HG03520 (cell line): Measurements from ENCODE around the gene LYL1.

Experiments
- ATAC-seq: cut with Tn5 transposase; IDR thresholded peaks from one replicate; pipeline ENCODE4 v1.9.1; 2021; ENCODE audit warnings: mild to moderate bottlenecking, moderate library complexity; ENCODE audit not compliant: unreplicated experiment

The LYL1 gene

DNA sequence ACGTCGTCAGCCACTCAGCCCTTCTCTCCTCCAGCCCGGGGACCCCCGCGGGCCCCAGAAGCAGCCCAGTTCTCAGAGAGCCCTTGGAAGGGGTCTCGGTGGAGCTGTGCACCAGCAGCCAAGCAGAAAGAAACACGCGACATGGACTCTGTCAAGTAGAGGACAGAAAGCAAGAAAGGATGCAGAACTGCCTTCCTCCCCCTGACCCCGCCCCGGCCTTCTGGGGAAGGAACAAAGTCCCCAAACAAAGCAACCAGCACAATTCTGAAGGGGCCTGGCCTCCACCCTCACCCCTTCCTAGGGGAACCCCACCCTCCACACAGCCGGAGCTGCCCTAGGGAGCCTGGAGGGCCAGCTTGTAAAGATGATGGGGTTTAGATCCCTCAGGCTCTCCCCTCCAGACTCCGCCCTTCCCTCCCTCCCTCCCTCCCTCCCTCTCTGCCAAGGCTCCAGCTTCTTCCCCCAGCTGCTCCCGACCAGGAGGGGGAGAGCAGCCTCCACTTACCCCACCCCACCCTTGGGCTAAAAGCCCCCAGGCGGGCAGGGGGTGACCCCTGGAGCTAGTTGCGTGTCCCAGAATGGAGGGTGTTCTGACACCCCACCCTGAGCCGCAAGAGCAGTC is 7.8 kb downstream of the LYL1 start:
- no peak for ATAC-seq

DNA sequence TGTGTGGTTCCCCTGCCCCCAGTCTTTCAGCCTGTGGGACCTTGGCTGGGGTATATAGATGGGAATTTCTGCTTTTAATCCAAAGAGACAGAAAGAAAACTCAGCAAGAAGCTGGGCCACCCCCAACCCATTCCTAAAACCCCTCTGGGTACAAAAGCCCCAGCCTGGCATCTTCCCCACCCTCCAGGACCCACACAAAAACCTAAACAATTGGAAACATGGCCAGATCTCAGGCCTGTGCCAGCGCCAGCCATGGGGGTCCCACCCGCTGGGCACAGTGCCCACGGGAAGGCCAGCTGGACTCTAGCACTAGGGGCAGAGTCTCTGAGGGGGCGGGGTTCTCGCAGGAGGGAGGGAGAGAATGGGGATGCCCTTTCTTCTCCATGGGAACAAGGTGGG is 8.6 kb downstream of the LYL1 start:
- ATAC-seq = no peak

DNA sequence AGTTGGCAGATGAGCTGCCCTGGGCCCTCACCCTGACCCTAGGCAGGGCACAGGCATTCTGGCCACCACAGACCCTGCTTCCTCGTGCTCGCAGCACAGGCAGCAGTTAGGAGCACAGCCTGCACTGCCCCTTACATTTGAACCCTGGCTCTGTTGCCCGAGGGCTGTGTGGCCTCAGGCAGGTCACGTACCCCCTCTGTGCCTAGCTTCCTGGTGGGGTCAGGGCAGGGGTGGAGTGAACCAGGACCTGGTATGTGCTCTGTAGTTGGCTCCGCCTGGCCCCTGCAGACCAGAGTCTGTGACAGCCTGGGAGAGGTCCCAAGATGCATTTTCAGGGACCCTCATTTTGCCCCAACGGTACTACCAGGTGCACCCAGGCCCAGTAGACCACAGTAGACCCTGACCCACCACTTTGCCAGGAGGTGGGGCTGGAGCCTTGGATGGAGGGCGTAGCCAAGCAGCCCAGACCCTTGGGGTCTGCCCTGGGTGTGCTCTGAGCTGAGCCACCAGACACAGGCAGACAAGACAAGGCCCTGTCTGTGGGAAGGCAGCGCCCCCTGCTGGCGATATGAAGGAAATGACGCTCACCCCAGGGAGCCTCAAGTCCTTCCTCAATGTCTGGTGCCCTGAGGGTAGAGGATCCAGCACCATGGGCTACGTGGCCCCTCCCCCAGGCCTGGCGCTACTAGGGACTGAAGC is 9.1 kb downstream of the LYL1 start:
- ATAC-seq = no peak

DNA sequence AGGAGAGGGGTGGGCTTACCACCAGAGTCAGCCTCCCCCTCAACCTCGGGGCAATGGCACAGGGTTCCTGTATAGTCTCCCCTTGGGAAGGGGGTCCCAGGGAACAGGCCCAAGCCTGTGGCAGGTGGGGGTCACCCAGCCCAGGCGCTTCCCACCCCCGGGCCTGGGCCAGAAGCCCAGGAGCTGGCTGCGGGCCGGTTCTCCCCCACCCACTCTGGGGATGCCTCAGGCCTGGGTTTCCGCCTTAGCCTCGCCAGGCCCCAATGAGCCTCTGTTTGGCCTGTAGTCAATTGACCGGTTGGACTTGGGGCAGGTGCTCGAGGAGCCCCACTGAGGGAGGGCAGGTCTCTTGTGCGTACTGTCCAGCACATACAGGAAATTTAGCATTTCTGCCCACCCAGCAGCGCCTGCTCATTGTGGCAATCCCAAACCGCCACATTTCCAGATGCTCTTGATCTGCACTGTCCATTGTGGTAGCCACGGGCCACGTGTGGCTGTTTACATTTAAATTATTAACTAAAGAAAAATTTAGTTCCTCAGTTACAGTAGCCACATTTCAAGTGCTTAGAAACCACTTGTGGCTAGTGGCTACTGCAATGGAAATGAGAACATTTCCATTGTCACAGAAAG is 9.9 kb downstream of the LYL1 start:
- no peak for ATAC-seq

DNA sequence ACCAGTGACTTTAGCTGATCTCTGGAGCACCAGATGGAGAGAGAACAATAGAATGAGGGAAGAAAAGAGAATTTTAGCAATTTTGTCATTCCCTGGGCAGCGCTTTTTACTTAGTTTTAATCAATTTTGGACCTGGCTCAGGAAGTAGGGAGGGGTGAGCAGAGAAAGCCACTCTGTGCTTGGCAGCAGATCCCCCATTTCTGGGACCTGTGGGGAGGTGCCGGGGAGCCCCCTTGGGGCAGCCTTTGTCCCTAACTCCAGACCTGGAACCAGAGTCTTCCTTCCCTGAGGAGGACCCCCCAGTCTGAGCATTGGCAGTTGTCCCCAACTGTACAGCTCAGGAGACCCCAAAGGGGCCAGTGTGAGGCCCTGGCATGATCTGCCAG is 10.5 kb downstream of the LYL1 start:
- no peak for ATAC-seq

DNA sequence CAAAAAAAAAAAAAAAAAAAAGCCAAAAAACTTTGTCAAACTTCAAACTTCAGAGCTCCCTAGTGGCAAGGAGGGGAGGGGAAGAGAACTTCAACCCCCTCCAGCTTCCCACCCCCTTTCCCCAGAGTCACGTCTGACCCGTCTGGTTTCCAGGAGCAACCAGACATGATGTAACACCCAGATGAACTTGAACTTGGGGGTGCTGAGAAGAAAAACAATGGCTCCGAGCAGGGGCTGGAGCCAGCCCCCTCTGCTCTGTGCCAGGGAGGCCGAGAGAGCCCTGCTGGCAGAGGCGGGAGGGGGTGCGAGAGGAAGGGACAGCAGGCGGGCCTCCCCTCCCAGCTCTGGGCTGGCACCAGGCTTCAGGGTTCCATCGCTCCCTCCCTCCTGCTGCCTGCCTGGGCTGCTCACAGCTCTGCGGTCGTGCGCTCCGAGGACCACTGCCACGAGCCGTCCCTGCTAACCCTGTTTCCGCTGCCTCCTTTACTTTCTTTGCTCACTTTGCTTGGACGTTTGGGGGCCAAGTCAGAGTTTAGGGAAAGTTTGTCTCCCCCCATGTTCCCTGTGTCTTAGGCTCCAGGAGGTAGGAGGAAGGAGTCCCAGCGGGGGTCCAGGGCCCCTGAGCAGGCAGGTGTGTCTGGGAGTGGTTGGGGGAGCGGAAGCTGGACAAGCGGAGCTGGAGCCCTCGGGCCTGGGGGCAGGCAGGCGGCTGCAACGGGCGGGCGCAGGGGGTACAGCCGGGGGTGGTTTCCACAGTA is 11.1 kb downstream of the LYL1 start:
- no peak for ATAC-seq

DNA sequence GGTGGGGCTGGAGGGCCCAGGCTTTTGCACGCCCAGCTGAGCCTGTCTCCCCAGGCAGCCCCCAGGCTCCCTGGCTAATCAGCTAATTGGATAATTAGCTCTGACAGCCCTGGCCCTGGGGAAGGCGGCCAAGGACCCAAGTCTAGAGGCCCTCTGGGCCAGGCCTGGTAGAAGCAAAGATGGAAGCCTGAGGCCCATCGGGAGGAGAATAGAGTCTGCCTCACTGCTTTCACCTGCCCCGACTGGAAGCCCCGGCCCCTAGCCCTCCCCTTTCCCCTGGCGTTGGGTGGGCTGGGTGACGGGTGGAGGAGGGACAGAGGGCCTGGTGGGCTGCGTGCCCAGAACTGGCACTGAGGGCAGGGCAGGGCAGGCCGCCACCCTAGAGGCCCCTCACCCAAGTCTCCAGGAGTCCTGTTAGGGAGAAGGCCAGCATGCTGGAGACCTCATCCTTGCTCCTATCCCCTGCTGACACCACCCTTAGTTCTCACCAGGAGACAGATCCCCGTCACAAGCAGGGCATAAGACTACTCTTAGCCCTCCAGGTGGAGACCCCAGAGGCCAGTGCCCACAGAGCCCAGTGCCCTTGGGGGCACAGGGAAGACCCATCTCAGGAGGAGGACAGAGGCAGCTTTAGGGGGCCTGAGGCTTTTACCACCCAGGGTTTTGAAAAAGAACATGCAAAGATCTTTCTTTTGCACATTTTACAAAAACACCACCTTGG is 12.0 kb downstream of the LYL1 start:
- no peak for ATAC-seq

DNA sequence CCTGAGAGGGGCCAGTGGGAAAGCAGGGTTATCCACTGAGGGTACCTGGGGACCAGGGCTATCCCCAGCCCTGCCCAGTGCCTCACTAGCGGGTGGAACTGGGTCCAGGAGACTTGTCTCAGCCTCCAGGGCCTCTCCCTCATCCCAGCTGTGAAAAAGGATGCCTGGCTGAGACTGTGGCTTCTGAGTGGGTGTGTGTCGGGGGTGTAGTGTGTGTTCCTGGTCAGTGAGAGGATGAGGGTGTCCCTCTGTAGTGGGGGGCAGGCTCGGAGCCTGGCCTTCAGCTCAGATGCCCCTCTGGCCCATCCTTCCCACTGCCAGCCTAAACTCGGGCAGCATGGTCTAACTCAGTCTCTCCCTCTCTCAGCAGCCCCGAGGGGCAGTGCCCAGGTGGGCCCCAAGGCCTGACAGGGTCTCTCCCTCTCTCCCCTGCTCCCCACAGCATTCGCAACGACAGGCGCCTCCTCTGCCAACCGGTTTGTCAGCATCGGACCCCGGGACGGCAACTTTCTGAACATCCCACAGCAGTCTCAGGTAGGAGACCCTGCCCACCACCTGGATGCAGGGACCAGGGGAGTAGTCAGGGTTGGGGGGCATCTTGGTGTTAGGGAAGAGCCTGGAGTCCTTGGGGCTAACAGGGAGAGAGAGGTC is 12.7 kb downstream of the LYL1 start:
- no peak for ATAC-seq

DNA sequence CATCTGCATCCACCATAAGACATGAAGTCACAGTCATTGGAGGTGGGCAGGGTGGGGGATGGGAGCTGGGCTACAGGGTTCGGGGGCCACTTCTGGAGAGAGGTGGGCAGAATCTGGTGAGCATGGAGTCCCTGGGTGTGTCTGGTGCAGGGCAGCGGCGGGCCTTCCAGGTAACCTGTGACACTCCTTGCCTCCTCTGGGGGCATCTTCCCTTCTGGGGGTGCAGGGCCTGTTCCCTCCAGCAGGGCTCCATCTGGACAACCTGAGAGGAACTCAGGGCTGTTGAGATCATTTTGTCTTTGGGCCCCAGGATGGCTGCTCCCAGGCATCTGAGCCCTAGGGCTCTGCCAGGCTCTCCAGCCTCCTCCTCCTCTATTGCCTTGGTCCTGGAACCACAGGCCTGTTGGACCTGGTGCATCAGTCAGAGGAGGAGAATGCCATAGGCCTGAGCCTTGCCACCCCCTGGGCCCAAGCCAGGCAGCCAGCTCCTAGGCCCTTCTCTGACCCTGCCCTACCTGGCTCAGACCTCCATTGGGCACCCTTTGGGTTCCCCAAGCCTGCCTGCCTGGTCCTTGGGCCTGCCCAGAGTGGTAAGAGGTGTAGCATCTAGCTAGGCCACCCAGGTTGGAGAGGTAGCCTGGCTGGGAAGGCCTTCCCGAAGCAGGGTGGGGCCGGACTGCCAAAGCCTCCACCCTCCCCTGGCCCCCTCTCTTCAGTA is 13.4 kb downstream of the LYL1 start:
- no peak for ATAC-seq

DNA sequence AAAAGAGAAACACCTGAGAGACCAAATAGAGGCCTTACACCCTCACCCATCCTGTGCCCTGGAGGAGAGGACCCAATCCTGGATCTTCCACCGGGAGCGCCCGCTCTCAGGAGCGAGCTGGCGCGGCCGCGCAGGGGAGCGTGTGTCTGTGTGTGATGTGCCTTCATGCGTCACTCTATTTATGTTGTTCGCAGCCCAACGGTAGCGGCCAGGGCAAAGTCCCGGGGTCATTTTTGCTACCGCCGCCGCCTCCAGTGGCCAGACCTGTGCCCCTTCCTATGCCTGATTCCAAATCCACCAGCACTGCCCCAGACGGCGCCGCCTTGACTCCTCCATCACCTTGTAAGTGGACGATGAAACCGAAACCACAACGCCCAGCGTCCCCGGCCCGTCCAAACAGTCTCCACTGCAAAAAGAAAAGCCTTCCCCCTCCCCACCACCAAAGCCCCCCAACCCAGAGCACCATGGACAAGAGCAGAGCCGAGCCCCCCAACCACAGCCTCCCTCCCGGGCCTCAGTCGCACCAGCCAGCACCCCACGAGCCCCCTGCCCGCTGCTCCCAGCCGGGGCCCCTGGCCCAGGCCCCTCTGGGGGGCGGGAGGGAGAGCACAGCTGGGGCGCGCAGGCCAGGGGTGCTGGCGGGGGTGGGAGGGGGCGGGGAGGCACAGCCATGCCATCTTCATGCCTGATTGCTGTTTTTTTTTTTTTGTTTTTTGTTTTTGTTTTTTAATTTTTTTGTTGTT is 14.7 kb downstream of the LYL1 start:
- ATAC-seq = no peak

DNA sequence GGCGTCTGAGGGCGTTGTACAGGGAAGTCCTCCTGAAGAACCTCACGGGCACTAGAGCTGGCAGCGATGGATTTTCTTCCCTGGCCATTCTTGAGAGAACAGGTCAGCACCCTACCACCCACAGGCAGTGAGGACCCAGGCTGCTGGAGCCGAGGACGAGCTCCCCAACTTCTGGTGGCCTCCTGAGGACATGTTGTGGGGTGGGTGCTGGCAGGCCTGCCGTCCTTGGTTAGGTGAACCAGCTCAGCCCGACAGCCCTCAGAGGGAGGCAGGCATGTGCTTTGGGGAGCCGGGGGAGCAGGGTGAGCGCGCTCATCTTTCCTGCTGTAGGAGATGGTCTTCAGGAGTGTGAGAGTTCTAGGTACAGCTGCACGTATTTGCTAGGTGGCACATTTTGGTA is 15.4 kb downstream of the LYL1 start:
- no peak for ATAC-seq

DNA sequence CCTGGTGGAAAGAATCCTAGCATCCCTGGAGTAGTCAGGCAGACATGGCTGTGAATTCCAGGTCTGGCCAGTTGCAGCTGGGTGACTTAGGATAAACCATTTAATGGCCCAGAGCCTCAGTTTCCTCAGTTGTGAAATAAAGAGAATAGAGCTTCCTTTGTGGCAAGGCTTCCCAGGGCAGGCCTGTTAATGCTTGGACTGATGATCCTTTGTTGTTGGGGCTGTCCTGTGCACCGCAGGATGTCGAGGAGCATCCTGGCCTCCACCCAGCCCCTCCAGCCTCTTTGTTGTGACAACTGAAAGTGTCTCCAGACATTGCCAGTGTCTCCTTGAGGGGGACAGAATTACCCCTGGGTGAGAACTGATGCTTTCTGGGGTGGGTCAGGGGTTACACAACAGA is 16.3 kb downstream of the LYL1 start:
- ATAC-seq = no peak

DNA sequence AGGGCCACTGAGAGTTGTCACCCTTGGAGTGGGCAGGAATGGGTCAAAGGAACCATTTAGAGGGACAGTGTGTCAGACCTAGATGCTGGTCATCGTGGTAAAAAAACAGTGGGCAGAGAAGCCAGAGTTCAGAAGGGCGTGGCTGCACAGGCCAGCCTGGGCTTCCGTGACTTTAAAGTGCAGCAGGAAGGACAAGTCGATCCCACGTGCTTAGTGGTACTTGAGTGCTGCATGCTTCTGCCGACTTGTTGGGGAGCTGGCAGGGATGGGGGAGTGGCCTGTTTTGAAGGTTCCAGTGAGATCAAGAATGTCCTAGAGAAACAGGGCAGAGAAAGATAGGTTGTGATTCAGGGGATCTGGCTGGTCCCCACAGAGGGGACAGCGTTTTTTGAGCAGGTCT is 17.0 kb downstream of the LYL1 start:
- no peak for ATAC-seq

DNA sequence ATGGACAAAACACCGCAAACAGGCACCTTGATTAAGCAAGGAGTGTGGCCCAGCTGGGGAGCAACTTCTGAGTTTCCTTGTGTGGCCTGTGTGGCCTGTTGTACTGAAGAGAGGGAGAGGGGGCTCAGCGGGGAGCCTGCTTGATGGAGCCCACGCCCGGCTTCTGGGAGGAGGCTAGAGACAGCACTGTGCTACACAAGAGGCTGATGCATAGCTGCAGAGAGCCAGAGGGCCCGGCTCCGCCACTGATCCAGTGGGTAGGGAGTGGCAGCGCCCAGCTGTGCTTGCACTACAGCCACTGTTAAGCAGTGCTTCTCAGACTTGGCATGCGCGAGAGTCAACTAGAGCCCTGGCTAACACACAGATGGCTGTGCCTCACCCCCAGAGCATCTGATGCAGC is 19.0 kb downstream of the LYL1 start:
- no peak for ATAC-seq

DNA sequence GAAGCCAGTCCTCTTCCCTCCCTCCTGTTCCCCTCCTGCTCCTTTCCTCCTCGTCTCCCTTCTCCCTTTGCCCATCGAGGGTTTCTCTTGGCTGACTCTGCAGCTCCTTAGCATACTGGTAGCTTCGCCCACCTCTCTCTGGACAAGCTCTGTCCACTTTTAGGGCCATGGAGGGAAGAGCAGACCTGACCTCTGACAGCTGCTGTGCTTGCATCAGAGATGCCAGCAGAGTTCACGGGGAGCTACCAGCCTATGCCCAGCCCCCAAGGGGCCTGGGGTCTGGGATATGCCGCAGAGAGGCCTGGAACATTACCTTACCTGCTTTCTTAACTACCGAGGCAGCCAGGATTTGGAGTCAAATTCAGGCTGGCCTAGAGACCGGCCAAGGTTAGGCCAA is 19.7 kb downstream of the LYL1 start:
- no peak for ATAC-seq

DNA sequence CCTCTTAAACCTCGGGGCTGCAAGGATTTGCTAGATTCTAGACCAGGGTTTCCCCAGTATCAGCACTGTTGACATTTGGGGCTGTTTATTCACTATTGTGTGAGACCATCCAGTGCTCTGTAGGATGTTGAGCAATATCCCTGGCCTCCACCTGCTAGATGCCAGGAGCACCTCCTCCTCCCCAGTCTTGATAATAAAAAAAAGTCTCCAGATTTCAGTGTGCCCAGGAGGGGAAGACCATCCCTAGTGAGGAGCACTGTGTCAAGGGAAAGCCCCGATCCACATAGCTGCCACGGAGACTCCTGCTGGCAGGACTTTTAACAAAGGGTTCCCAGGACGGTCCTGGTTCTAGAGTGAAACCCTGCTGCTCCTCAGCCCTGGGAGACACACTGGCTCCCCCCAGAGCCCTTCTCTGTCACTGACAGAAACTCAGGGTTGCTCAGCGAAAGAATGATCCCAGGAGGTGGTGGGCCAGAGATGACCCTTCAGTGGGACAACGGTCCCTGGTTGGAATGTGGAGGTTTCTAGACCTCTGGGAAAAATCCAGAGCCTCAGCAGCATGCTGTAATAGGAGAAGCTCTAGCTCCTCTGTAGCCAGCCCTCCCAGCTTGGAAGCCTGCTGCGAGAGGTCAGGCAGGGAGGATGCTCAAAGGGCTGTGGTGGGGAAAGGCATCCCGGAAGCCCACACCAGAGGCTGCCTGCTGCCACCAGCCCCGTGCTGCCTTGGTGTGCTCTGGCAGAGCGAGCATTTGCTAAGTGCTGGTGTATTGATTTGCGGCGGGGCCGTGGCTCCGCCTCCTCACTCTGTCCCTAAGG is 20.3 kb downstream of the LYL1 start:
- ATAC-seq = no peak

DNA sequence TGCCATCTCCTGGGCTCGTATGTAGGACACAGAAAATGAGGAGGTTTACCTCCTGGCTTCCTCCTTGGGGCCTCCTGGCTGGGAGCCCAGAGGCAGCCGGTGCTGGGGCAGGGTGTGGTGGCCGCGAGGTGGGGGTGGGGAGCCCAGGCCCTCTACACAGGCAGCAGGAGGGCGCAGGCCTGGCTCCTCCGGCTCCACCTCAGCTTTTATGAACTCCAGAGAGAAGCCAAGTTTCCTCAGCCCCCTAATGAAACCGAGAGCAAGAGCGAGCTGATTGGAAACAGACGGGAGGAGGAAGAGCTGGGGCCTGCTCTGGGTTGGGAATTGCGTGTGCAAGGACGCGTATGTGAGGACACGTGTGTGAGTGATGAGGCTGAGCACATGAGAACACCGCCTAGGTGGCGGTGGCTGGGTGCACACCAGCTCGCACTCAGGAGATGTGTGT is 23.1 kb downstream of the LYL1 start:
- no peak for ATAC-seq

DNA sequence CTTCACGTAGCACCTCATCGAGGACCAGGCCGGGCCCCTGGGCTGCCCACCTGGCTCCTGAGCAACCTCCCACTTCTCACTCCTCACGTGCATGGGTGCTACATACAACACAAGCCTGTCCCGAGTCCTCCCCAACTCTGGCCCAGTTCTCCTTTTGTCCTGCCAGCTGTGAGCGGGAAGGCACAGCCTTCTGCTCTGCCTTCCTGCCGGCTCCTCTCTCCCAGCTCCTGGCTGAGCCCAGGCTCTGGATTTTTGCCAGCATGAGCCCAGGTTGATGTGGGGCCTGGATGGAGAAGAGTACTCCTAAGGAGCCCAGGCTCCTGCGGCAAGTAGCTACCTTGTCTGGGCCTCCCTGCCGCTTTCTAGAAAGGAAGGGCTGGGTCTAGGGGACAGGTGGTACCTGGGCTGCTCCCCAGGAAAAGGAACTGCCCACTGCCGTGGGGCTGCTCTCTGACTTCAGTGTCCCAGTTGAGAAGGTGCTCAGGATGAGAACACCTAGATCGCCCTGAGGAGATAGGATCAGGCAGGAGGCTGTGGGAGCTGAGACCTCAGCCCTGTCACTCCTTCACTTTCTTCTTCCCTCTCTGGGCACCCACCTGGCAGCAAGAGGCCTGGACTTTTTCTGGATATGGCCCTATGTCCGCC is 23.6 kb downstream of the LYL1 start:
- ATAC-seq = no peak
